OCI-LY3 (cell line): ENCODE data around the gene SND1.

Experiments used
- CTCF ChIP-seq: fragments of 200-600, 300-600 bp; sonication (generic); IDR thresholded peaks from 2 replicates; pipeline ENCODE4 v1.5.1; 2014; ENCODE audit warnings: antibody characterized with exemption, low read length, low read depth
- EZH2phosphoT487 ChIP-seq: fragments of 200-600 bp; shearing (Covaris generic); IDR thresholded peaks from 2 replicates; pipeline ENCODE4 v1.6.1; 2018; ENCODE audit warnings: antibody characterized with exemption, mixed run types, low read depth

- no peak for TF ChIP-seq CTCF
- no peak for TF ChIP-seq EZH2phosphoT487
These were observed 260.0 kb downstream of the SND1 start for GRCh38 chr7:127911968-127912511.
